ENCODE results near the gene LRRC75A.

GRCh38 chr17:16442141-16442540, 49.9 kb downstream of the LRRC75A start:
- TF ChIP-seq CTCF (IDR thresholded peaks at IDR 0.05) (no peak), POLR2AphosphoS5 (IDR thresholded peaks at IDR 0.05; ENCODE audit: low read depth, low read length) (peak; percentile 7; the same call in 1 of the 2 replicates)

All from Panc1 (cell line).